Fibroblast of upper back skin (primary cell): Measurements from ENCODE around the gene EZR.
"Not testable (repeated sequence)": the region's sequence is repeated elsewhere in the genome, so short reads cannot be mapped to it uniquely, and the experiment has no call there.

ENCODE experiments used
- DNase-seq: peaks from one replicate; pipeline ENCODE4 v3.0.0-alpha.2; 2013

EZR gene

GRCh38 chr6:158796353-158796752 is 22.8 kb downstream of the EZR start:
- no peak for DNase-seq

DNA sequence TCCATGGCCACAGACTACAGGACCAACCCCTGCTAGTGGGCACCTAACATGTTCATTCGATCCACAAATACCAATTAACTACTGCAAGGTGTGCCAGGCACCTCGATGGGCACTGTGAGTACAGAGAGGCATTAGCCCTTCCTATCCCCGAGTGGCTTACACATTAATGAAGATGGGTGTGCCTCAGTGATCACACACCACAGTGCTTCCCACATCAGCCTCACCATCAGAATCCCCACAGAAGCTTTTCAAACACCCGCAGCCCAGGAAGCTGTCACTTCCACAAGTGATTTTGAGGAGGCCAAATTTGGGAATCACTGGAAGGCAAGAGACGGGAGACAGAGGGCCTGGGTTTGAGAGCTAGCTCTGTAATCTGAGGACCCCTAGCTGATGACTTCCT is 23.7 kb downstream of the EZR start:
- DNase-seq, result no peak

DNA sequence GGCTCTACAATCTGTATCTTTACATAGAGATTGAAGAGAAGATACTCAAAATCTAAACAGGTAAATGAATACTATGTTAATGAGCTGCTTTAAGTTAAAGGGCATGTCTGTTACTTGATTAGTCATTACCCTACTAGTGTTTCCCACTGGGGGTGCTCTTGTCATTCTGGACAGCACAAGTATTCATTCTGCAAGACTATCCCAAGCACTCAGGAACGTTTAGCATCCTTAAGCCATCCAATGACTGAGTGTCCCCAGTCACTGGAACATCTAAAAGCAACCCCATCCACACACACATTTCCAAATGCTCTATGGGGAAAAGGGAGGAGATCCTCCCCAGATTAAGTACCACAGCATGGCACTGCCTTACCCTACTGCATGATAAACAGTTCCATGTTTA is 25.7 kb downstream of the EZR start:
- DNase-seq, result peak; percentile 58

DNA sequence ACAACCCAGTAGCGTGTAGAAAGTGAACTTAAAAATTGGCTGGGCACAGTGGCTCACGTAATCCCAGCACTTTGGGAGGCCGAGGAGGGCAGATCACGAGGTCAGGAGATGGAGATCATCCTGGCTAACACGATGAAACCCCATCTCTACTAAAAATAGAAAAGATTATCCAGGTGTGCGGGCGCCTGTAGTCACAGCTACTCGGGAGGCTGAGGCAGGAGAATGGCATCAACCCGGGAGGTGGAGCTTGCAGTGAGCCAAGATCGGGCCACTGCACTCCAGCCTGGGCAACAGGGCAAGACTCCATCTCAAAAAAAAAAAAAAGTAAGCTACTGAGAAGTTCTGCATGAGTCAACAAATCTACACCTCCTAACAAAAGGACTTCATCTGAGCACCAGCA is 26.7 kb downstream of the EZR start:
- DNase-seq, result not testable (repeated sequence)

GRCh38 chr6:158791274-158791855 is 27.8 kb downstream of the EZR start:
- DNase-seq, result no peak

DNA sequence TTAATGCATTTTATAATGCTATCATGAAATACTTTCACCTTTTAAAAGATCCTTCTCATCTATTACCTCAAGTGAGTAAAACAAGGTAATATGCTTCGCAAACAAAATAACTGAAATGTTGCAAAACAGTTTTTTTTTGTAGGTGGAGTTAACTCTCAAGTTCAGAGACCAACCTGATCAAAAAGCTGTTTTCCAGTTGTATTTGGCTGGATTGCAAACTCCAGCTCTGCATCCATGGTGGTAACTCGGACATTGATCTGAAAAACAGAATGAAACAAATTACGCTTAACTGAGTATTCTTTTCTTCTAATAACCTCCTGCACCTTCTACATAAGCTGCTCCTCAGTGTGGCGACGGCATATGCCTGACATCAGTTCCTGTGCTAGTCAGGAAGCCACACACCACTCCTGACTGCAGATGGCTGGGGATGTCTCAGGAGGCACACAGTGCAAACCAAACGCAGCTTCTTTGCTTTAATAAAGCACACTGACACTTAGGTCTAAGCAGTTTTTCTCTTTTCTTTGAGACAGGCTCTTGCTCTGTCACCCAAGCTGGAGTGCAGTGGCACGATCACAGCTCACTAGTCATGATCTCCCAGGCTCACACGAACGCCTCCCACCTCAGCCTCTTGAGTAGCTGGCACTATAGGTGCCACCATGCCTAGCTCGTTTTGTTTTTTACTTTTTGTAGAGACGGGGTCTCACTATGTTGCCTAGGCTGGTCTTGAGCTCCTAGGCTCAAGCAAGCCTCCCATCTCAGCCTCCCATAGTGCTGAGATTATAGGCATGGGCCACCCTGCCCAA is 29.9 kb downstream of the EZR start:
- no peak for DNase-seq

GRCh38 chr6:158787395-158787794 is 31.8 kb downstream of the EZR start:
- DNase-seq, result no peak

- no peak for DNase-seq
These were observed 32.4 kb downstream of the EZR start for GRCh38 chr6:158786645-158787304.

DNA sequence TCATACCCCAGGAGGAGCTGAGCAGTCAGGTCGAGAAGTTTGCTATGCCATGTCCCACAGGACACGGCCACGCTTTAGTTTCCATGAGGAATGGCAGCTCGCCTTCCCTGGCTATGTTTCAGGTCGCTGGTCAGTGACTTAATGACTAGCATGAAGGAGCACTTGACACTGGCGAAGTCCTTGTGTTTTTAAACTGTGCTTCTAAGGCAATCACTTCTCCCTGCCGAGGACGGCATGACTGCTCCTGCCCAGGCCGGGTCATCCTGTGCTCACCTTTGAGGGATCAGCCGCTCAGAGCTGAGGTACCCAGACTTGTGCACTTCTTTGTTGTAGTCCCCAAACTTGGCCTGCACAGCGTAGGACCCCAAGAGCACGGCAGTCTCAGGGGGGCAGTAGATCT is 34.1 kb downstream of the EZR start:
- DNase-seq, result no peak

- DNase-seq, result peak; percentile 57
These were observed 34.7 kb downstream of the EZR start for GRCh38 chr6:158784505-158784904.

- no peak for DNase-seq
These were observed 35.3 kb downstream of the EZR start for GRCh38 chr6:158783851-158784250.

DNA sequence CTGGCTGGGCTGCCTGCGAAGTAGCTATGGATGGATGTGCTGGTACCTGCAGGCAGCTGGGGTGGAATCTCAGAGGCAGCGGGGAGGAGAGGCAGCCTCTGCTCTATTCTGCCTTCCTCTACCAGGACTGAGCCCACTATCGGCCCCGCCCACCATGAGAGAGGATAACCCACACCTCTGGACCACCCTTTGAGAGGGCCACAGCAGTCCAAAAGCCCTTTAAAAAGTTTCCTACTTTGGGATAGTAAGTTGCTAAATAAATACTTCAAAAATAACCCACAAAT is 36.1 kb downstream of the EZR start:
- no peak for DNase-seq

GRCh38 chr6:158782432-158783166 is 36.6 kb downstream of the EZR start:
- DNase-seq, result no peak

GRCh38 chr6:158781692-158782373 is 37.3 kb downstream of the EZR start:
- no peak for DNase-seq

DNA sequence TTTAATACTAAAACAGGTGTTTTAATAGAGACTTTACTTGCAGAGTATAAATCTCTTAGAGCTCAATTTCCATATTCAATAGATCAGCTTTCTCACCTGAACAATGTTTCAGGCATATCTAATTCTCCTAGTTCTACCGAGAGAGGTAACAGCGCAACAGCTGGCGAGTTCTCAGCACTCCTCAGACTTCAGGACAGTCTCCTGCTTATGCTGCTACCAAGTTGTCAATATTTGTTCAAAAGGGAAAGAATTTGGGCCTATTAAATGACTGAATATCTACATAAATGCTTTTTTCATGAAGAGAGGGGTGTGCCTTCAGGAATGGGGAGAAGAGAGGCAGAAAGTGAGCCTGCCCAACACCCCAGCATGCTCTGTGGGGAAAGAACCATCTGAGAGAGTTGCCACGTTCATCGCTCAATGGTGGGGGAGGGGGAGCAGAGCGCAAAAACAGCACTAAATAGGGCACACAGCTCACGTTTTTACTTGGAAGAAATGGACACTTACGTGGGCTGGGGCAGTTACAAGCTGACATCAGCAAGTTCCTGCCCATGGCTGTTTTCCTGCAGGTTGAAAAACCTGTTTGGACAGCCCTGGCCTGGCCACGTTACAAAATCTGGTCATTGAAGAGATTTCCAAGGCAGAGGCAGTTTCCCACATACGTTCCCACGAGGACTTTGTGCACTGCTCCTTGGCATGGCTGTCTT is 38.0 kb downstream of the EZR start:
- DNase-seq, result no peak

DNA sequence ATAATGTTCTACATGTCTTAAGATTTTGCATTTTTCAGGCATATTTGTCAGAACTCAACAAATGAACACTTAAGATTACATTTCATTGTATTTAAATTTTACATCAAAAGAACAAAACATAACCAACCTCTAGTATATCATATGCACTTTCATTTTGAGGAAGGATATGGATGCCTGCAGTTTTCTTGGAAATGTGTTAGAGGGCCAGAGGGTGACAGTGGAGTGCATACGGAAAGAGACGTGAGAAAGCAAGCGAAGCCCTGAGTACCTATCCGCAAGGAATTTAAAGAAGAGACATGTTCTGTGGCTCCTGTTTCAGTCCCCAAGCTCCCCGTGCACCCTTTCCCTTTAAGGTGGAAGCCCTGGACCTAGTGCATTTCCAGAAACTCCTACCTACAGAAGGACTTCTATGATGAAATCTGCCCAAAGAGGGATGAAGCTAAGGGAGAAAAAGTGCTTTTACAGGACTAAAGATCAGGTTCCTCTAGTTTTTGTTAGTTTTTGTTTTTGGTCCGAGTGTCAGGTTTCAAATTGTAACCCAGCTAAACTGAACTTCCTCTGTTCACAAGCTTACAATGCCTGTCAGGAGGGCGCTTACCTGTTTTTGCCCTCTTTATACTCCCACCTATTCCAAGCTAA is 38.8 kb downstream of the EZR start:
- no peak for DNase-seq

GRCh38 chr6:158778005-158778527 is 41.1 kb downstream of the EZR start:
- DNase-seq, result no peak

DNA sequence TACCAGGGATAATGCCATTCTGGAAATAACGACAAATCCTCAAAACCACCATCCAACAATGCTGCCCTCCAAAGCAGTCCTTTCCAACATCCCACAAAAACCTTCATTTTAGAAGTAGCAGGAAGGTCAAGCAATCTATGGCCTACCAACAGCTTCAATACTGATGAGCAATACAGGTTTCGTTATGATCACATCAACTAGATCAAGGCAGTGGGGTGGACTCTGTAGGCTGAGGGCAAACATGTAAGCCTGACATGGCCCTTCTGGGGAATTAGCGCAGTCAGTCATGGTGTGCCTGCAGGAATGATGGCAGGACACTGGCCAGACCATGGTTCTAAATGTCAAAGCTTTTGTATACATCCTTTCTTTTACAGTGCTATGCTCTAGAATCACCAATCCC is 41.7 kb downstream of the EZR start:
- DNase-seq, result no peak

GRCh38 chr6:158776737-158777136 is 42.4 kb downstream of the EZR start:
- no peak for DNase-seq

GRCh38 chr6:158775832-158776231 is 43.3 kb downstream of the EZR start:
- DNase-seq, result no peak

- no peak for DNase-seq
These were observed 44.3 kb downstream of the EZR start for GRCh38 chr6:158774717-158775449.
